LNCaP clone FGC (cell line): ENCODE measurements around the gene SYCE3.
"Not testable (repeated sequence)": the region's sequence is repeated elsewhere in the genome, so short reads cannot be mapped to it uniquely, and the experiment has no call there.

Source experiments
- DNase-seq: peaks from one replicate; pipeline ENCODE4 v3.0.0-alpha.2; 2011; ENCODE audit warnings: low read depth
- H3K4me3 ChIP-seq: 2 replicates; pipeline ENCODE4 v1.5.1; 2011; ENCODE audit warnings: mild to moderate bottlenecking, low read depth, low read length, control low read depth
- CTCF ChIP-seq: IDR thresholded peaks from 2 replicates; pipeline ENCODE4 v1.5.1; 2012; ENCODE audit warnings: mild to moderate bottlenecking; ENCODE audit not compliant: control insufficient read depth, insufficient read depth; ENCODE audit errors: extremely low read depth

Gene SYCE3

DNA sequence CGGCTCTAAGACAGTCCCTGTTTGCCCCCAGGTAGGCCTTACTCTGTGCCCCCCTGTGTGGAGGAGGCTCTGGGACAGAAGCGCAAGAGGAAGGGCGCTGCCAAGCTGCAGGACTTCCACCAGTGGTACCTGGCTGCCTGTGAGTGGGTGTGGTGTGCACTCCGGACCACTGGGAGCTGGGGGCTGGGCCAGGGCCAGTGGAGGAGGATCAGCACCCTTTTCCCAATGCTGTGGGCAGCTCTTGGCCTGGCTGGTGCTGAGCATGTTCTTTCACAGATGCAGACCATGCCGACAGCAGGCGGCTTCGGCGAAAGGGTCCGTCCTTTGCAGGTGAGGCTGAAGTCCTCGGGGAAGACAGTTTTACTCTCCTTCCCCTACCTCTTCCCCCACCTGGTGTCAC, 41.0 kb downstream of the SYCE3 start:
- no peak for TF ChIP-seq CTCF
- DNase-seq: no peak
- no peak overlapping the region for H3K4me3 ChIP-seq

DNA sequence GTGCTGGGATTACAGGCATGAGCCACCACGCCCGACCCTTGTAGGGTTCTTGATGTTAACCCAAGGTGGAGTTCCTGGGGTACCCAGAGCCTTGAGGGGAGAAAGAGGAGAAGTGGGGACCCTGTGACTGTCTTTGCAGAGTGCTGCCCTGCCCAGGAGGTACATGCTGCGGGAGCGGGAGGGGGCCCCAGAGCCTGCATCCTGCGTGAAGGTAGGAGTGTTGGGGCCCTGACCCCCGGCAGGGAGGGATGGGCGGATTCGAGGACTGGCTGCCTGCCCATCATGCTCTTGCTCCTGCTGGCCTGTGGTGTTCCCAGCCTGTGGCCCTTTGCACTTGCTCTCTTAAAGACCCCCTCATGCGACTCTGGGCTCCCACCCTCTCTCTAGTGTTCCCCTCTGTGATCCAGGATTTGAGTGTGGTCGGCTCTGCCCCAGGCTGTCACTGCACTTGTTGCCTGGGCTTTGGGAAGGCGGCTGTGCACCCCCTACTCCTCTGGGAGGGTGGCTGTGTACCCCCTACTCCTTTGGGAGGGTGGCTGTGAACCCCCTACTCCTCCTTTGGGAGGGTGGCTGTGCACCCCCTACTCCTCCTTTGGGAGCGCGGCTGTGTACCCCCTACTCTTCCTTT, 41.8 kb downstream of the SYCE3 start:
- no peak for TF ChIP-seq CTCF
- H3K4me3 ChIP-seq: no peak overlapping the region
- DNase-seq: no peak

- H3K4me3 ChIP-seq, DNase-seq: not testable (repeated sequence)
These were observed 42.5 kb downstream of the SYCE3 start for GRCh38 chr22:50520184-50520583.

GRCh38 chr22:50519151-50519550, 43.6 kb downstream of the SYCE3 start:
- H3K4me3 ChIP-seq: no peak overlapping the region

GRCh38 chr22:50518606-50519005, 44.1 kb downstream of the SYCE3 start:
- DNase-seq: no peak
- H3K4me3 ChIP-seq: no peak overlapping the region
- TF ChIP-seq CTCF: no peak

More at GRCh38 chr22:50519151-50519550, 43.6 kb downstream of the SYCE3 start:
- no peak for DNase-seq
- no peak for TF ChIP-seq CTCF

DNA sequence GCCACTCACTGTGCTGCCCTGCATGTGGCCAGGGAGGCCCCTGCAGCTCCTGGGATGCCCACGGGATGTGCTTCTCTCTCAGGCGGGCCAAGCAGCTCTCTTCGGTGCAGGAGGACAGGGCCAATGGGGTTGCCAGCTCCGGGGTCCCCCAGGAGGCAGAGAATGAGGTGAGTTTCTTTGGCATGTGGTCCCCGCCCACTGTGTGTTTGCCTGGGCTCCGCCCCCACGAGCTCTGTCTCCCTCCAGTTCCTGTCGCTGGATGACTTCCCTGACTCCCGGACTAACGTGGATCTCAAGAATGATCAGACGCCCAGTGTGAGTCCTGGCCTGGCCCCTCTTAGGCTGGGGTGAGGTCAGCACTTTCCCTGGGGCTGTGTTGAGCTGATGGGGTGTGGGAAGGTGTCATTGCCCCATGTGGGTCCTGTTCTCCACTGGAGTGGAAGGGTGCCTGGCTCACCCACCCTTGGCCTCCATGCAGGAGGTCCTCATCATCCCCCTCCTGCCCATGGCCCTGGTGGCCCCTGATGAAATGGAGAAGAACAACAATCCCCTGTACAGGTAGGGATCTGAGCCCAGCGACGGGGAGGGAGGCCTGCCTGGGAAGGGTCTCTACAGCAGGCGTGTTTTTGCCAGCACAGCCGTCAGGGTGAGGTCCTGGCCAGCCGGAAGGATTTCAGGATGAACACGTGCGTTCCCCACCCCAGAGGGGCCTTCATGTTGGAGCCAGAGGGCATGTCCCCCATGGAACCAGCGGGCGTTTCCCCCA, 45.0 kb downstream of the SYCE3 start:
- DNase-seq: no peak
- no peak for TF ChIP-seq CTCF
- no peak overlapping the region for H3K4me3 ChIP-seq

GRCh38 chr22:50516891-50517290, 45.8 kb downstream of the SYCE3 start:
- no peak for DNase-seq
- H3K4me3 ChIP-seq: no peak overlapping the region
- TF ChIP-seq CTCF: no peak
